Upper lobe of left lung (tissue), 4 donors: ENCODE measurements around the gene OR8D2.

Experiments
- CTCF ChIP-seq, 6 experiments: fragments of 450-650 bp in 4 of 6; fragments of 200-600 bp in 2 of 6; sonication (generic) in 2 of 6; IDR thresholded peaks; one replicate each; pipeline ENCODE4 v1.5.1; 2016 to 2019; ENCODE audit warnings: antibody characterized with exemption in 6 of 6
- POLR2A ChIP-seq, 4 donors: fragments of 450-650 bp; IDR thresholded peaks; one replicate each; pipeline ENCODE4 v1.5.1; 2016 to 2017; ENCODE audit warnings: antibody characterized with exemption in 4 of 4, mild to moderate bottlenecking in 2 of 4
- POLR2AphosphoS5 ChIP-seq, 2 donors: sonication (generic); formaldehyde crosslinking; IDR thresholded peaks; one replicate each; pipeline ENCODE4 v1.5.1; 2017; ENCODE audit warnings: antibody characterized with exemption in 2 of 2

GRCh38 chr11:124301548-124301947, 18.4 kb downstream of the OR8D2 start:
- TF ChIP-seq POLR2AphosphoS5 (IDR thresholded peaks at IDR 0.05) (no peak), CTCF (IDR thresholded peaks at IDR 0.05) (no peak), POLR2A (IDR thresholded peaks at IDR 0.05) (no peak)
